ENCODE measurements around the gene STAP1.

STAP1 gene

DNA sequence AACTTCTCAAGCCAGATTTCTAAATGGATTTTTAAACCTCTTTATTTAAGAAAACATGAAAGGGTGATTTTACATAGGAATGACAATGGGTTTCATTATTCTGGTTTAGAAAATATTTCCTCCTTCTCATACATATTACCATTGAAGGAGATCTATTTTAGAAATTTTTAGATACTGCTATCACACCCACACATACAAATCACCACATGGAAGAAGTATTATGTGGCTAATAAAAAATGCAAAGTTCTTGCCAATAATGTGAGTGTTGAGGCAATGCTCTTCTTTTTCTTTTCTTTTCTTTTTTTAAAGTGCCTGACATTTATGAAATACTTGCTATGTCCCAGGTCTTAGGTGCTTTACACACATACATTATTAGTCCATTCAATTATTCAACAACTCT is 6.8 kb downstream of the STAP1 start:
- no peak for DNase-seq

DNA sequence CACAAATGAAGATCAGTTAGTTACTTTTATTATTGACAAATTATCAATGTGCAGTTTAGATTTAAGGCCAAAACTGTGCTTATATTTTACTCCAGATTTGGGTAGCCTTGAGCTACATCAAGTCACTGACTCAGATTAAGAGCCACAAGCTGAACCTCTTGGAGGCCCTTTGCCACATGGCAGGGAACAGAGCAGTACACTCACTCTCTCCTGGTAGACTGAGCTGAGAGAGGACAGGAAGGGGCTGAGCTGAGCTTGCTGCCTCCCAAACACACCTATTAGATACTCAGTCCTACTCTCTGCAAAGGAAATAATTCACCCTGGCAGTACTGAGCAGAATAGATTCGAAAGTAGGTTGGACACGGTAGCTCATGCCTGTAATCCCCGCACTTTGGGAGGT is 7.8 kb downstream of the STAP1 start:
- DNase-seq, result no peak

DNA sequence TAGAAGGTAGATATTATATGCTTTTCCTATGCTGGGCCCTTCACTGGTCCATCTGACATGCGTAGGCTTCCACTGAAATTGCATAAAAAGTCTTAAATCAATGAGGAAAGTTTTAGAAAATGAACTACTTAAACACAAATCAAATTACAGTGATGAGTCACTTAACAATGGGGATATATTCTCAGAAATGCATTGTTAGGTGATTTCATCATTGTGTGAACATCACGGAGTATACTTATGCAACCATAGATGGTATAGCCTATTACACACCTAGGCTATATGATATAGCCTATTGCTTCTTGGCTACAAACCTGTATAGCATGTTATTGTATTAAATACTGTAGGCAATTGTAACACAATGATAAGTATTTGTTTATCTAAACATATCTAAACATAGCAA is 10.3 kb downstream of the STAP1 start:
- DNase-seq, result no peak

DNA sequence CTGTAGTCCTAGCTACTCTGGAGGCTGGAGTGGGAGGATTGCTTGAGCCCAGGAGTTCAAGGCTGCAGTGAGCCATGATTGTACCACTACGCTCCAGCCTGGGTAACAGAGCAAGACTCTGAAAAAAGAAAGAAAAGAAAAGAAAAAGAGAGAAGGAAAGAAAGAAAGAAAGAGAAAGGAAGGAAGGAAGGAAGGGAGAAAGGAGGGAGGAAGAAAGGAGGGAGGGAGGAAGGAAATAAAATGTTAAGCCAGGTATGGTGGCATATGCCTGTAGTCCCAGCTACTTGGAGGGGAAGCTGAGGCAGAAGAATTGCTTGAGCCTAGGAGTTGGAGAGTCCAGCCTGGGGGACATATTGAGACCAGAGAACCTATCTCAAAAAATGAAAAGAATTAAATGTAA is 12.0 kb downstream of the STAP1 start:
- DNase-seq, result no peak

DNA sequence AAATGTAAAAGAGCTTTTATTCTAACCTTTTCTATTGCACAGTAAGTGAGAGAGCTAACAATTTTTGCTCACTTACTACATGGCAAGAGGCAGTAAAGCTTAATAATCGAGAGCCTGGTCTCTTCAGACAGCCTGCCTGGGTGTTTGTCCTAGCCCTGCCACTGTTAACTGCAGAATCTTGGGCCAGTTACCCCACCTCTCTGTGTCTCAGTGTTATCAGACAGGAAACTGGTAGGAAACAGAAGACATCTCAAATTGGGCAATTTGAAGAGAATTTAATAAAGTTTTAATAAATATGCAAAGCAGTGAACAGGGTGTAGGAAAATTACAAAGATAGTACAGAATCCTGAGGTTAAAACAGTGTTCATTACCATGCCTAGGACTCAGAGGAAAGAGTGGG is 13.4 kb downstream of the STAP1 start:
- no peak for DNase-seq

DNA sequence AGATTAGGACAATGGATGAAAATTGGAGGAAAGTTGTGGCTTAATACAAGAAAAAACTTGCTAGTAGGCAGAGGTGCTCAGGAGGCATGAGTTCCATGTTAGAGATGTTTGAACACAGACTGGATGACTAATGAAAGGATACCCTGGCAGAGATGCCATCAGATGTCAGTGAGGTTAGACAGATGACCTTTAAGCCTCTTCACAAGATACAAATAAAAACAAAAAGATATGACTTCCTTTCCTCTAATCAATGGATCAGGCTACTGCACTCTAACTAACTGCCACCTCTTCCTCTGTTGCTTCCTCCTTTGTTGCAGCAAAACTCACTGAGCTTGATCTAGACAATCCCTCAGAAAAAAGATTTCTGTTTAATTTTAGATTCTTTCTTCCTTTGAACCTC is 14.7 kb downstream of the STAP1 start:
- DNase-seq, result no peak

DNA sequence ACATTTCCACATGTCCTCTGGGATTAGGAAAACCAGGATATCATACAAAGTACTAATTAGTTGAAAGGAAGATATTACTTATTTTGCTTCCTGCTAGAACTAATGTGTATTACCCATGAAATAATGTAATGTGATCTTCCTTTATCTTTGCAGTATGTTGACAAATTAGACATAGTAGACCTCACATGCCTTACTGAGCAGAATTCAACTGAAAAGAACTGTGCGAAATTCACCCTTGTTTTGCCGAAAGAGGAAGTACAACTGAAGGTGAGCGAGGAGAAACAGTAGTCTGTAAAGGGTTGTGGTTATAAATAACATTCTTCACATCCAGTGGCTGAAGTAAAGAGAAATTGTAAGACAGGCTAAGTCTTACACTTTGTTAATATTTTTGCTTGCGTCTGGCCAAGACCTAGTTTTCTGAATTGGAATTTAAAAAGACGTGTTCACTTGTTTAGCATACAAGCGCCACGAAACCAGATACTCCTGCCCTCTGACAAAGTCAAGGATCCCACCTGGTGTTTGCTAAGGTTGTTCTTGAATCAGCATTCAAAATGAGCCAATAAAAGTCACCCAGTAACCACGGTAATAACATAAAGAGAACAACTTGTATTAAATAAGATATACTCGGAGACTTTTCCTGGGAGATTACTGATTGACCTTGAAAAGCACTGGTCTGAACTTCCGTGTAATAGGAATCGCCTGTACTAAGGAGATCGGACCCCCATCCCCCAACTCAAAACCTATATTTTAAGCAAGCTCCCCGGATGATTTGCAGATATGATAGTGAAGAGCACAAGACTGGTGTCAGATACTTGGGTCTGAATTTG is 16.9 kb downstream of the STAP1 start:
- DNase-seq, result no peak

DNA sequence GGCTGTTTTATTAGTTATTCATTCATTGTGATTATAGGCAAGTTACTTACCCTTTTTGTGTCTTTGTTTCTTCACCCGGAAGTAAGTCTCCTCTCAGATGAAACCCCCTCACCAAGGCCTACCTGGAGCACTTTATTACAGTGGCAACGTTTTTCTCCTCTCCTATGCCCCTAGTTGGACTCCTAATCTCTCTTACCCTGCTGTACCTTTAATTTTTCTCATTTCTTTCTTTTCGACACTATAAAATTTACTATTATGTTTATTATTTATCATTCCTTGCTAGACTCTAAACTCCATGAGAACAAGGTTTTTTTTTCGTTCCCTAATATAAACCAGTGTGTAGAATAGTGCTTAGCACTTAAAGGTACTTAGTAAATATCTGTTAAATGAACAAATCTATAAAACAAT is 17.5 kb downstream of the STAP1 start:
- no peak for DNase-seq

DNA sequence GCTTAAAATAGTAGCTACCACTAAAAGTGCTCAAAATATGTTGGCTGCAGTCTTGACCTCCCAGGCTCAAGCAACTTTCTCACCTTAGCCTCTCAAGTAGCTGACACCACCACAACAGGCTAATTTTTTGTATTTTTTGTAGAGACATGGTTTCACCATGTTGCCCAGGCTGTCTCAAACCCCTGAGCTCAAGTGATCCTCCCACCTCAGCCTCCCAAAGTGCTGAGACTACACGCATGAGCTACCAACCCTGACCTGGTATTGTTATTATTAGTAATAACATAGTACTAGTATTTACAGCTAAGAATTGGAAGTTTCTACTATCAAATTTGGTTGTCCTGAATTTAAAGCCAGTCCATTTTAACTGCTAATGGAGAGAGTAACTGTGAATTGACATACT is 18.0 kb downstream of the STAP1 start:
- no peak for DNase-seq

DNA sequence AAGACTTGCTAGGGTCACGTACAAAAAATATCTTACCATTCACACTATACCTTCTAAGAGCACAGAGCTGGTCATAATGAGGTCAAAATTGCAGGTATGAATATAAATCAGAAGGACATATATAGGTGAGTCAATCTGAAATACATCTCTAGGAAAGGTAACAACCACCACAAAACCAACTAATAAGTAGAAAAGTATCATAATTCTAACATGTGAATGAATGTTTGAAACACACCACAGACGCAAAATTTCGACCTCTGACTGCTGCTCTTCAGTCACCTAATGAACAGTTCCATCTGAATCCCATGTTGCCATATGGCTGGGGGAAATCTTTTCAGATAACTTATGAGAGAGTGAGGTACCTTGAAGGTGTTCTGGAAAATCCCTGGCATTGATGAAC is 22.1 kb downstream of the STAP1 start:
- no peak for DNase-seq

DNA sequence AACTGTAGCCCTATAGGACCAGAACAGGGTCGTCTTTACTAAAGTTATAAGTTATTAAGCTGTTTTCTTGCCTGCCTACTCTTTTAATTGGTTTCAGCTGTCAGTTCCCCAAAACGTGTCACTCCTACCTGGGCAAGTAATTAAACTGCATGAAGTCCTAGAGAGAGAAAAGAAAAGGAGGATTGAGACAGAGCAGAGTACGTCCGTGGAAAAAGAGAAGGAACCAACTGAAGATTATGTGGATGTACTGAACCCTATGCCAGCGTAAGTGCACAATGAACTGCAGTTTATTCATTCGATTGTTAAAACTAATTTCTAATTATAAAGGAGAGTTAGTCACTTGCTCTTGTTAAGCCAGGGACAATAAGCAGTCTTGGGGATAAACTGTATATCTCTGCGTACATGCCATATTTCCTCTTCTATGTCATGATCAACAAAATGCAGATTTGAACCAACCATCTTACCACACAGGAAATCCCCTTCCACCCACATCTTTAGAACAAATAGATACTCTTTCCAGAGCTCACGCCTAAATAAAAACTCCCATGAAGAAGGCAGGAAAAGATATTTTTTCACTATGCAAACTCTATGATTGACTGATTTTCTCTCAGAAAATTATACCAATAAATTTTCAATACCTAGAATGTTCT is 22.8 kb downstream of the STAP1 start:
- no peak for DNase-seq

DNA sequence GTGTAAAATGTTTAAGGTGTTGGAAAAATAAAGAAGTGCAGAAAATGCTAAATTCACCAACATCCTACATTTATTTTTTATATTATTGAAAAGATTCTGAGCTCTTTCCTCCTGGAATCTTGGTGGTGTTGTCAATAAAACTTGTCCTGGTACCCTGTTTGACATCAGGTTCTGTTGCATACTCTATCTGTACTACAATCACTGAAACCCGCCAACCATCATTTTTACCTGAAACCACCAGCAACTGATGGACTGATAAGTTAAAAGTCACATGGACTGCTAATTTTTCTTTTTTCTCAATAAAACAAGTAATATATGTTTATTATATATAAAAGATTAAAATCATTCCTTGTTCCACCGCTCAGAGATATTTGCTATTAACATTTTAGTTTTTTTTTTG is 23.4 kb downstream of the STAP1 start:
- DNase-seq, result no peak

DNA sequence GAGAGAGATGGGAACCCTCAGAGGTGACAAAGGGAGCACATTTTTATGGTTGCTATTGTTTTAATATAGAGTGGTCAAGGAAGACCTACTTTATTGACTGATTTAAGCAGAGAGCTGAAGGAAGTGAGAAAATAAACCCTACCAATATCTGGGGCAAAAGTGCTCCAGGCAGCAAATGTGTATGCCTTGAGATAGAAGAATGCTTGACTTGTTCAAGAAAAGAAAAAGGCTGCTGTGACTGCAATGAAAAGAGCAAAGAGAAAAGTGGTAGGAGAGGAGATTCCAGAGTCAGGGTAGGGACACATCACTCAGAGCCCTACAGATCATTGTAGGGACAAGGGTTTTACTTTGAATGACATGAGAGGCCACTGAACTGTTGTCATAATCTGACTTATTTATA is 26.0 kb downstream of the STAP1 start:
- DNase-seq, result no peak

DNA sequence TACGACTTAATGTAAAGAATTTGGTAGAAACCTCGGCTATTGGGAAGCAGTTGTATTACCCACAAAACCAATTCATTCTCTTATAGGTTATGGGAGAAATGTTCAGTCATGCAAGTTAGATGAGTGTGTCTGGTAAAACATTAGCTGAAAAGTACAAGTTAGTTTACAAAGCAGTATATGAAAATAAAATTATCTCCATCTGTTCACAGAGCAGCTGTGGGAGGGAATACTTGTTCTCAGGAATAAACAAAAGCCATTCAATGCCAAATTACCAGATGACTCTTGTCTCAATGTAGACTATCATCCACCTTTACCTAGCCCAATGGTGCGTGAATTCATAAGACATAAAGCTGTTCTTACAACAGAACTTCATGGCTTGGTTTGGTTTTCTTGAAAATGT is 28.6 kb downstream of the STAP1 start:
- peak; percentile 19 for DNase-seq

DNA sequence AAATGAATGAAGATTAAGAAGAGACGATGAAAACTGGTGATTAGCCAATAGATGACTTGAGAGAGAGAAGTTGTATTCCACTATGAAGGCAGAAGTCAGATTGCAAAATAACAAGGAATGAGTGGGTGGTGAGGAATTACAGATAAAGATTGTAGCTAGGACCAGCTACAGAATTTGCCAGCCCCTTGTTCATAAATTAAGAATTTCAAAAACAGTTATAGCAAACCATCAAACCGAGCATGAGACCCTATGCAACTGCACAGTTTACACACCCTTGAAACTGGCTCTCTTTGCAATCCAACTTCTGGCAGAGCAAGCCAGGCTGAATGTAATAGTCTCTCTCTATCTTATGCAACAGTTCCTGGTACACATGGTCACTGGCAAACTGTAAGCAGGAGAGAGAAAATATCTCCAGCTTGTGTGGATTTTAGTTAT is 35.2 kb downstream of the STAP1 start:
- no peak for DNase-seq

DNA sequence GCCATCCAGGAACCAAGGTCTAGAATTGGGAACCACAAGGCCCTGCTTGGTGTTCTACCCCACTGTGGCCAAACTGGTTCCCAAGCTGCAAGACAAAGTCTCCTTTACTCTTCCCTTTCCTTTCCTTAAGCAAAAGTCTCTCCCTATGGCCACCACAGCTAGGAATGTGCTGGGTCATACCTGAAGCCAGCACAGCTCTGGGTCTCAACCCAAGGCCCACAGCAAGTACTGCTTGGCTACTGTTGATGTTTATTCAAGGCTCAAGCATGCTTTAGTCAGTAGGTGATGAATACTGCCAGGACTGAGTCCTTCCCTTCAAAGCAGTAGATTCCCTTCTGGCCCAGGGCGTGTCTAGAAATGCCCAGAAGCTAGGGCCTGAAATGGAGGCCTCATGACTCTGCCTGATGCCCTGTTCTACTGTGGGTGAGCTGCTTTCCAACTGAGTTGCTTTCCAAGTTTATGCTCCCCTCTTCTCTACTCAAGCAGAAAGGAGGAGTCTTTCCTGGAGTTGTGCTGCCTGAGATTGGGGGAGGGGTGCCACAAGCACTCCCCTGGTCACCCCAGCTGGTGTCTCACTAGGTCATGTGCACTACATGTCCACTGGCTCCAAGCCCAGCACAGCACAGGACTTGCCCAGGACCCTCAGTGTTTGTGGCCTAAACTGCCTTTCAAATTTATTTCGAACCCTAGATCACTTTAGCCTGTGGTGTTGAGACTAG is 44.9 kb downstream of the STAP1 start:
- no peak for DNase-seq

DNA sequence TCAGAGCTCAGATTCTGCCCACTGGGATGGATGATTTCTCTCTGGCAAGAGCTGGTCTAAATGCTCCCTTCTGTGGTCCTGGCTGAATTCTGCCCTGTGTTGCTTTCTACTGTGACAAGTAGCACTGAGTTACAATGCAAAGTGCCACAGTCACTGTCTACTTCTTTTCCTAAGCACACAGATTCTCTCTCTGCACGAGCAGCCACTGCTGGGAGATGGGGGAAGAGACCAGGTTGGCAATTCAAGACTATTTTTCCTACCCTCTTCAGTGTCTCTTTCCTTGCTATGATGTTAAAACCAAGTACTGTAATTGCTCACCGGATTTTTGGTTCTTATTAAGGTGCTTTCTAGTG is 45.5 kb downstream of the STAP1 start:
- DNase-seq, result no peak

DNA sequence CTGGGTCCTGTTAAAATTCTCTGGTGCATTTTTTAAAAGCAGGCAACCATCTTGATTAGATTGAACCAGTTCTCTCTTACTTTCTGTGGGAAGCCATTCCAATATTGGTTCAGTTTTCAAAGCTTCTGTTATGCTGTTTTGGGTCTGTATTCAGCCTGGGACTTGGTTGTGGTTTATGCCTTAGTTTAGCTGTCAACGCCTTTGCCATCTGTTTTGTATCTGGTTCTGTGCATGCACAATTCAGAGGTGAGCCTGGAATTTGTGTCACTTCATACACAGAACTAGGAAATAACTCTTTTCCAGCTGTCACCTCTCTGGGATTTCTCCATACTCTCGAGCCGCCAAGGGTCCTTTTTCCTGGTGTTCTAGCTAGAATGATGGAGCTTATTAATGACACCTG is 46.2 kb downstream of the STAP1 start:
- DNase-seq, result no peak

DNA sequence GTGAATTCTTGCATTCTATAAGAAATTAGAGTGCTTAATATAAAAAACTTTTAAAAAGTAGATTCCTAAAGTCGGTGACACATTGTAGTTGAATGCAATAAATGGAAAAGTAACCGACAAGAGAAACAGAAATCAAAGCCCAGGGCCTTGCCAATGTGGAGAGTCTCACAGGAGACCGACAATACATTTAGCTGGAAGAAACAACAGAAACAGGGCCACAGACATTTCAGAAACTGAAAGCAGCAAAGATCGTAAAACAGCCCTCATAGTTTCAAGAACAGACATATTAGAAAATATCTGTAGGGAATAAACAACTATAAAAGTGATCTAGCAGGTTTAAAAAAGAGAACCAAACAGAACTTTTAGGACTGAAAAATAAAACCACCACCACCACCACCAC is 49.5 kb downstream of the STAP1 start:
- DNase-seq, result no peak

DNA sequence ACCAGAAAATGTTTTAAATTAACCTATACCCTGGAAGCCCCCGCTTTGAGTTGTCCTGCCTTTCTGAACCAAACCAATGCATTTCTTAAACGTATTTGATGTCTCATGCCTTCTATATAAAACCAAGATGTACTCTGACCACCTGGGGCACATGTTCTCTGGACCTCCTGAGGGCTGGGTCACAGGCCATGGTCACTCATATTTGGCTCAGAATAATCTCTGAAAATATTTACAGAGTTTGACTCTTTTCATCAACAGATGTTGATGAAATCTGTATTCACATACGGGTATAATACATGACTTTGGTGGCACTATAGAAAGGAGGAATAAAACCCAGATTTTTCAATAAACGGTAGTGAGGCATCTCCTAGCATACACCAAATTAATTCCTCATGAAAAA is 55.7 kb downstream of the STAP1 start:
- DNase-seq, result no peak

DNA sequence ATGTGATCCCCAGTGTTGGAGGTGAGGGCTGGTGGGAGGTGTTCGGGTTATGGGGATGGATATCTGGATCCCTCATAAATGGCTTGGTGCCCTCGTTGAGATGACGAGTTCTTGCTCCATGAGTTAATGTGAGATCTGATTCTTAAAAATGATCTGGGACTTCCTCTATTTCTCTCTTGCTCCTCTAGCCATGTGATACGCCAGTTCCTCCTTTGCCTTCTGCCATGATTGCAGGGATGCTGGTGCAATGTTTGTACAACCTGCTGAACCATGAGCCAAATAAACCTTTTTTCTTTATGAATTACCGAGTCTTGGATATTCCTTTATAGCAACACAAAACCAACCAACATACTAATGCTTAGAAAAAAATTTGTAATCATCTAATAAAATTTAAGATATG is 56.6 kb downstream of the STAP1 start:
- DNase-seq, result no peak

DNA sequence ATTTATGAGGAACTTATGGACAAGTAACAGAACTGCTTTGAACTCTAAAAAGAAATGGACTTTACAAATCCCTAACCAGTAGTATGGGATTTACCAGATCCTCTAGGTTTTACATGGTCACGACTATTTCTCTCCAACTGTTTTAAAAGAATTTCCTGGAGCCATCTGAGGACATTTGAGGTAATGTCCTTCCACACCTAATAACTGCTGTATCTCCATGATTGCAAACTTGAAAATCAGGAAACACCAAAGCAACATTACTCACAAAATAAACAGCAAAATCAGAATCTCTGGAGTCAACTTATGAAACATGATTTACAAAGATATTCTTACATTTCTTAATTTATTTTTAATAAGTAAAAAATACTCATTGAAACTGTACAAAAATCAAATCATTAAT is 58.0 kb downstream of the STAP1 start:
- DNase-seq, result no peak

DNA sequence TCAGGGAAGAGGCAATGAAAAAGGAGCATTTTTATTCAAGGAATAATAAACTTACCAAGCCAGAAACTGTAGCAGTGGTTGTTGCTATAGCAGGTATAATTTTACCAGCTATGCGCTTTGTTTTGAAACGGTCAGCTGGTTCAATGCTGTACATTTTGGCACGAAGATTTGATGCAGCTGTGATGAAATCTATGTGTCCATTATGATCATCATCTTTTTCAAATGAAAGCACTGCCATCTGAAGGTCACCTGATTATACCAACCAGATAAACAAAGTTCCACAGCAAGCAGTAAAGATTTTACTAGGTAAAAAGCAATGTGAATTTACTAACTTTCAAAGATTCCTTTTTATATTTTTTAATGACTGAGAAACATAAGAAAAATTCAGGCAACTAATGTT is 66.4 kb downstream of the STAP1 start:
- DNase-seq, result no peak

DNA sequence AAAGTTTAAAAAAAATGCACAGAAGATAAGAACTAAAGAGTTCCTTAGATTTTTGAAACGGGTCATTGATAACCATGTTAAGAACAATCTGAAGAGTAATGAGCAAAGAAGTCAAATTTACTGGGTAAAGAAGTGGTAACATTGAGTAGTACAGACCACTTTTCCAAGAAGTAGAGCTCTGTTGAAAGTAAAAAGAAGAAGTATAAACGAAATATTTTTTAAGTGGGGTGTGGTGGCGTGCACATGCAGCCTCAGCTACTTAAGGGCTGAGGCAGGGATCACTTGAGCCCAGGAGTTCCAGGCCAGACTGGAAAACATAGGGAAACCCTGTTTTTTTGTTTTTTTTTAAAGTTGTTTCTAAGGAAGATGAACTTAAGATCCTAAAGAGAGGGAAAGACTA is 74.0 kb downstream of the STAP1 start:
- no peak for DNase-seq
